HepG2 (cell line): Measurements from ENCODE around the gene COX4I2. TPM values are rescaled to one million over a fixed set of nuclear protein-coding genes. Genes with fewer than 3 reads are reported as not detected.
A peak's percentile ranks its signal among the peaks of the same experiment; 100 is the strongest.

Source experiments
- ATAC-seq: fragments of 200-7000 bp; cut with Tn5 transposase; 3 replicates; pipeline ENCODE4 v1.9.1; 2020; ENCODE audit warnings: mild to moderate bottlenecking, moderate library complexity
- BruUV-seq: library from RNA; stranded (reverse); fragments of 400-500 nt; replicated peaks from 2 replicates; lab custom pipeline; 2021; lab: Mats Ljungman, UMichigan
- CTCF ChIA-PET: fragments of 300-600 bp; formaldehyde crosslinking; extraction: SDS; loops from one replicate; lab custom pipeline; 2021; ENCODE audit warnings: low total read pairs, inconsistent platforms, low intra/inter-chr PET ratio; lab: Yijun Ruan, JAX
- POLR2A ChIA-PET: fragments of 350-600 bp; sonication (Branson Sonifier 250); formaldehyde crosslinking; loops from one replicate; lab custom pipeline; 2020; ENCODE audit warnings: antibody characterized with exemption, inconsistent platforms; lab: Yijun Ruan, JAX
- DNase-seq: peaks from one replicate; pipeline ENCODE4 v3.0.0-alpha.2; 2015; ENCODE audit warnings: low spot score
- FAIRE-seq: peaks from 3 replicates; lab custom pipeline; 2011; peaks lifted over from hg19 to GRCh38; lab: Jason Lieb, UNC
- H2AFZ ChIP-seq: one replicate; pipeline ENCODE4 v1.6.1; 2011; ENCODE audit warnings: low read length, inconsistent platforms
- H3K27ac ChIP-seq: fragments of 300-600 bp; 3 replicates; pipeline ENCODE4 v1.8.0; 2011; ENCODE audit warnings: mixed run types, mild to moderate bottlenecking, mixed read lengths, low read length, inconsistent platforms; ENCODE audit not compliant: insufficient read depth; ENCODE audit errors: extremely low read length
- H3K27me3 ChIP-seq, 2 experiments: fragments of 200-600 bp in 1 of 2; 2 replicates in 1 of 2; 3 replicates in 1 of 2; pipeline versions ENCODE4 v1.6.0 to v1.8.0; 2011; ENCODE audit warnings: low read length in 2 of 2, mild to moderate bottlenecking in 2 of 2, moderate library complexity in 2 of 2, inconsistent platforms in 1 of 2; ENCODE audit not compliant: insufficient read depth in 2 of 2, control insufficient read depth in 1 of 2
- H3K36me3 ChIP-seq, 2 experiments: fragments of 200-600 bp in 1 of 2; replicated peaks in 1 of 2; 2 replicates in 1 of 2; 3 replicates in 1 of 2; pipeline versions ENCODE4 v1.5.1 to v1.8.0; 2011; ENCODE audit warnings: low read length in 2 of 2, inconsistent platforms in 1 of 2; ENCODE audit not compliant: insufficient read depth in 2 of 2, control insufficient read depth in 1 of 2
- H3K4me1 ChIP-seq: 2 replicates; pipeline ENCODE4 v1.5.1; 2012; ENCODE audit warnings: low read length, inconsistent platforms; ENCODE audit not compliant: insufficient read depth
- H3K4me2 ChIP-seq: 2 replicates; pipeline ENCODE4 v1.6.0; 2011; ENCODE audit warnings: low read depth, low read length, inconsistent platforms
- H3K4me3 ChIP-seq, 3 experiments: fragments of 200-600 bp in 1 of 3; sonication (generic), shearing (Covaris generic) in 1 of 3; replicated peaks in 1 of 3; 2 replicates each; pipeline ENCODE4 v1.5.1; 2011 to 2016; ENCODE audit warnings: low read length in 3 of 3, inconsistent platforms in 2 of 3, low read depth in 2 of 3, mild to moderate bottlenecking in 2 of 3, control low read depth in 1 of 3, mixed read lengths in 1 of 3; ENCODE audit not compliant: insufficient read depth in 1 of 3
- H3K79me2 ChIP-seq: one replicate; pipeline ENCODE4 v1.6.1; 2011; ENCODE audit warnings: low read length, inconsistent platforms; ENCODE audit not compliant: insufficient read depth
- H3K9ac ChIP-seq: 2 replicates; pipeline ENCODE4 v1.6.0; 2011; ENCODE audit warnings: mild to moderate bottlenecking, low read depth, low read length, inconsistent platforms; ENCODE audit not compliant: insufficient read depth
- H3K9me3 ChIP-seq: 2 replicates; pipeline ENCODE4 v1.5.1; 2012; ENCODE audit warnings: mild to moderate bottlenecking, low read length
- H4K20me1 ChIP-seq: 2 replicates; pipeline ENCODE4 v1.6.0; 2011; ENCODE audit warnings: inconsistent platforms, mild to moderate bottlenecking, low read length, moderate library complexity; ENCODE audit not compliant: insufficient read depth
- AGO2 ChIP-seq: fragments of 200-400 bp; formaldehyde crosslinking; optimal IDR thresholded peaks from 2 replicates; pipeline ENCODE3; 2017; ENCODE audit warnings: mild to moderate bottlenecking, low read depth, low read length, moderate library complexity
- BORCS8-MEF2B ChIP-seq: sonication (generic); formaldehyde crosslinking; IDR thresholded peaks from 2 replicates; pipeline ENCODE4 v1.8.0; 2022; ENCODE audit warnings: mild to moderate bottlenecking, missing genetic modification reagents
- SALL2 ChIP-seq: sonication (generic); formaldehyde crosslinking; IDR thresholded peaks from 2 replicates; pipeline ENCODE4 v1.8.1; 2023; ENCODE audit warnings: mild to moderate bottlenecking, missing genetic modification reagents, inconsistent platforms
- ZNF121 ChIP-seq: sonication (generic); formaldehyde crosslinking; IDR thresholded peaks from 2 replicates; pipeline ENCODE4 v1.5.0; 2020; ENCODE audit warnings: mild to moderate bottlenecking, missing genetic modification reagents
- ZNF552 ChIP-seq: sonication (generic); formaldehyde crosslinking; IDR thresholded peaks from 2 replicates; pipeline ENCODE4 v1.9.0; 2022; ENCODE audit warnings: missing genetic modification reagents, mild to moderate bottlenecking, borderline replicate concordance
- in situ Hi-C: cut with HindIII; loops from 2 replicates; pipeline ENCODE4 v1.10.0; 2017; ENCODE audit warnings: low pct_unique_long_range_greater_than_20kb; ENCODE audit not compliant: extremely low pct_ligation_motif_present
- intact Hi-C: fragments of 100-400 bp; cut with micrococcal nuclease; formaldehyde crosslinking; loops from one replicate; pipeline ENCODE4 v1.10.0; 2022; ENCODE audit not compliant: unreplicated experiment
- polyA plus RNA-seq, 8 experiments: library from polyadenylated mRNA; depleted of rRNA in 3 of 8; stranded (reverse) in 7 of 8; unstranded in 1 of 8; fragments of >200 nt; fragmentation: Illumina TruSeq in 4 of 8; extraction: Trizol in 4 of 8; gene quantifications; 2 replicates each; pipeline versions ENCODE4 v1.2.1 to v1.2.3, GENCODE V29; 2011 to 2016; ENCODE audit warnings: low read depth in 4 of 8, missing spikeins in 1 of 8, mixed read lengths in 1 of 8; ENCODE audit not compliant: insufficient read depth in 1 of 8
- total RNA-seq, 5 experiments: library from RNA; depleted of rRNA; stranded (reverse); fragments of >200 nt; fragmentation: Illumina TruSeq; extraction: Trizol; gene quantifications; 2 replicates each; pipeline ENCODE4 v1.2.3, GENCODE V29; 2016; ENCODE audit warnings: low read depth in 1 of 5
- TF ChIP-seq, protein P1 (sequence below): sonication (generic); formaldehyde crosslinking; IDR thresholded peaks from 2 replicates; pipeline ENCODE4 v1.4.0; 2020; ENCODE audit warnings: missing genetic modification reagents, mild to moderate bottlenecking, borderline replicate concordance

COX4I2 gene
- total and polyA plus RNA-seq, 2 of the 13 experiments (the other 11 are each of a cell fraction or from before 2014, with no cell fraction given), result 1.1 TPM; not detected in 1

GRCh38 chr20:31671324-31671723, 33.6 kb downstream of the COX4I2 start (continued):
- 0 out of 2 replicates have a peak, but pooled peaks have one; percentile 21 for TF ChIP-seq BORCS8-MEF2B (CRISPR knock-in tag)
- TF ChIP-seq ZNF552 (CRISPR knock-in tag), result no peak
- TF ChIP-seq, all 625 proteins: peak for 6

DNA sequence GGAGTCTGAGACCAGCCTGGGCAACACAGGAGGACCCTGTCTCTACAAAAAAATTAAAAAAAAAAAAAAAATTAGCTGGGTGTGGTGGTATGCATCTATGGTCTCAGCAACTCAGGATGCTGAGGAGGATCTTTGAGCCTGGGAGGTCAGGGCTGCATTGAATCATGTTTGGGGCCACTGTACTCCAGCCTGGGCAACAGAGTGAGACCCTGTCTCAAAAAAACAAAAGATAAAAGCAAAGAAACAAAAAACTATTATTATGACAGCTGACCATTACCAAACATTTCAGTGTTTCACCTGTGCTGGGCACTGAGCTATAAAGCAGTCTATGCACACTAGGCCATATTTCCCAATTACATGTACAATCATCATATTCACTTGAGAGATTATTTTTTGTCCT, 35.7 kb downstream of the COX4I2 start:
- no TSS peak for BruUV-seq
- in situ Hi-C loops, result no loop called here
- peak; percentile 31 for TF ChIP-seq AGO2
- TF ChIP-seq, protein P1, sequence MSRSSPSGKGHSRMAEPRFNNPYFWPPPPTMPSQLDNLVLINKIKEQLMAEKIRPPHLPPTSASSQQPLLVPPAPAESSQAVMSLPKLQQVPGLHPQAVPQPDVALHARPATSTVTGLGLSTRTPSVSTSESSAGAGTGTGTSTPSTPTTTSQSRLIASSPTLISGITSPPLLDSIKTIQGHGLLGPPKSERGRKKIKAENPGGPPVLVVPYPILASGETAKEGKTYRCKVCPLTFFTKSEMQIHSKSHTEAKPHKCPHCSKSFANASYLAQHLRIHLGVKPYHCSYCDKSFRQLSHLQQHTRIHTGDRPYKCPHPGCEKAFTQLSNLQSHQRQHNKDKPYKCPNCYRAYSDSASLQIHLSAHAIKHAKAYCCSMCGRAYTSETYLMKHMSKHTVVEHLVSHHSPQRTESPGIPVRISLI (CRISPR knock-in tag), result 0 out of 2 replicates have a peak, but pooled peaks have one; percentile 16
- peak; percentile 84 for TF ChIP-seq ZNF121 (CRISPR knock-in tag)
- TF ChIP-seq SALL2 (CRISPR knock-in tag), result no peak
- no peak overlapping the region for H3K27ac ChIP-seq
- peaks cover 52% of the 10 kb centered on the region for H4K20me1 ChIP-seq
- no peak for ATAC-seq
- DNase-seq, result no peak
- no peak overlapping the region for H3K9ac ChIP-seq
- H3K4me2 ChIP-seq, result no peak overlapping the region
- H3K36me3 ChIP-seq, result peaks cover 60 to 88% of the 10 kb centered on the region in 2 experiments
- ChIA-PET CTCF (no interaction called here), POLR2A (interaction anchor here (1.9 to 20.7 kb wide), 4 partner anchors 11 to 41 kb away, joined by 6 to 643 read pairs (median 296); partner anchors contain the start of gene BCL2L1)
- intact Hi-C loops, result no loop called here
- H3K9me3 ChIP-seq, result no peaks in the 10 kb centered on the region
- no peak overlapping the region for H2AFZ ChIP-seq
- H3K27me3 ChIP-seq, result no peaks in the 10 kb centered on the region
- H3K4me1 ChIP-seq, result peaks cover 81% of the 10 kb centered on the region
- FAIRE-seq, result no peak
- H3K79me2 ChIP-seq, result peaks cover 85% of the 10 kb centered on the region
- H3K4me3 ChIP-seq, result no peak overlapping the region
